ENCODE results near the gene BSG. TPM values are rescaled to one million over a fixed set of nuclear protein-coding genes. Genes with fewer than 3 reads are reported as not detected.

BSG gene
- total and polyA plus RNA-seq, 4 donors: 80.4 to 367 (median 149) TPM

GRCh38 chr19:615619-616018, 43.2 kb downstream of the BSG start (continued):
- TF ChIP-seq REST (IDR thresholded peaks at IDR 0.05) (no peak), FOXA1 (IDR thresholded peaks at IDR 0.05) (no peak), GABPA (IDR thresholded peaks at IDR 0.05 in 1 of 2, conservative IDR thresholded peaks at IDR 0.05 in 1 of 2) (no peak), SP1 (IDR thresholded peaks at IDR 0.05) (no peak)

GRCh38 chr19:616062-616700, 43.8 kb downstream of the BSG start:
- WGBS: 23% methylated on average over 96 of the region's 97 CpGs
- no peak overlapping the region for H3K4me3 ChIP-seq (ENCODE audit: low read depth in 1 of 3, low read length in 3 of 3)
- DNase-seq (ENCODE audit: low spot score): no peak

More at GRCh38 chr19:616062-616700, 43.8 kb downstream of the BSG start:
- H3K9me3 ChIP-seq (ENCODE audit: control insufficient read depth in 4 of 4, low read length in 3 of 4): no peaks in the 10 kb centered on the region
- no peak overlapping the region for H3K9ac ChIP-seq (ENCODE audit: low read depth in 1 of 2, low read length in 2 of 2)
- no peak overlapping the region for H3K27ac ChIP-seq (ENCODE audit: low read depth in 1 of 2, low read length in 2 of 2)
- H3K36me3 ChIP-seq (ENCODE audit: control insufficient read depth in 4 of 4, insufficient read depth in 3 of 4, low read depth in 1 of 4, low read length in 3 of 4): peaks cover 5 to 27% (median 16%) of the 10 kb centered on the region in 4 donors
- H3K27me3 ChIP-seq (ENCODE audit: control insufficient read depth in 4 of 4, insufficient read depth in 4 of 4, low read length in 3 of 4): no peaks in the 10 kb centered on the region
- H3K4me1 ChIP-seq (ENCODE audit: control insufficient read depth in 4 of 4, insufficient read depth in 4 of 4, low read length in 3 of 4): peaks cover 0 to 4% (median 2%) of the 10 kb centered on the region in 4 donors
- TF ChIP-seq RAD21 (IDR thresholded peaks at IDR 0.05): no peak
- no peak for TF ChIP-seq RXRA (IDR thresholded peaks at IDR 0.05)
- no peak for TF ChIP-seq REST (IDR thresholded peaks at IDR 0.05)
- TF ChIP-seq TAF1 (conservative IDR thresholded peaks at IDR 0.05): no peak
- TF ChIP-seq ATF3 (IDR thresholded peaks at IDR 0.05): no peak
- no peak for TF ChIP-seq CTCF (IDR thresholded peaks at IDR 0.05; ENCODE audit: low read depth, low read length, missing input control)
- TF ChIP-seq YY1 (IDR thresholded peaks at IDR 0.05): no peak
- TF ChIP-seq SP1 (IDR thresholded peaks at IDR 0.05): no peak
- TF ChIP-seq MAX (IDR thresholded peaks at IDR 0.05): no peak
- TF ChIP-seq FOXA2 (IDR thresholded peaks at IDR 0.05): no peak
- TF ChIP-seq GABPA (IDR thresholded peaks at IDR 0.05 in 1 of 2, conservative IDR thresholded peaks at IDR 0.05 in 1 of 2): no peak
